ENCODE results near the gene ATXN7L1. TPM values are rescaled to one million over a fixed set of nuclear protein-coding genes. Genes with fewer than 3 reads are reported as not detected.

The ATXN7L1 gene
- total RNA-seq, 2 donors from 2014 or later = 1.7 to 3.2 TPM

DNA sequence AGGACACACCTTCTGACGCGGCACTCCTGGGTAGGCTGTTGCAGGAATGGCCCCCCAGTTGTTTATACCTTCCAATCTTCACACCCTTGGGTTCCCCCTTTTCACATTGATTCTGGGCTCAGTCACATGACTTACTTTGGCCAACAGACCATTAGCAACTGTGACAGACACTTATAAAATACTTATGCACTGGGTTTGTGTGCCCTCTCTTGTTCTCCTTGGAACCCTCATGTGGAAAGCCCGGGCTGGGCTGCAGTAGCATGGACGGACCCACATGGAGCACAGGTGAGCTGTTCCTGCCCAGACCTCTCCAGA lies 69.0 kb downstream of the ATXN7L1 start:
- H3K27me3 ChIP-seq = no peaks in the 10 kb centered on the region
- H3K27ac ChIP-seq = no peak overlapping the region
- H3K36me3 ChIP-seq = no peaks in the 10 kb centered on the region
- TF ChIP-seq, protein P1, sequence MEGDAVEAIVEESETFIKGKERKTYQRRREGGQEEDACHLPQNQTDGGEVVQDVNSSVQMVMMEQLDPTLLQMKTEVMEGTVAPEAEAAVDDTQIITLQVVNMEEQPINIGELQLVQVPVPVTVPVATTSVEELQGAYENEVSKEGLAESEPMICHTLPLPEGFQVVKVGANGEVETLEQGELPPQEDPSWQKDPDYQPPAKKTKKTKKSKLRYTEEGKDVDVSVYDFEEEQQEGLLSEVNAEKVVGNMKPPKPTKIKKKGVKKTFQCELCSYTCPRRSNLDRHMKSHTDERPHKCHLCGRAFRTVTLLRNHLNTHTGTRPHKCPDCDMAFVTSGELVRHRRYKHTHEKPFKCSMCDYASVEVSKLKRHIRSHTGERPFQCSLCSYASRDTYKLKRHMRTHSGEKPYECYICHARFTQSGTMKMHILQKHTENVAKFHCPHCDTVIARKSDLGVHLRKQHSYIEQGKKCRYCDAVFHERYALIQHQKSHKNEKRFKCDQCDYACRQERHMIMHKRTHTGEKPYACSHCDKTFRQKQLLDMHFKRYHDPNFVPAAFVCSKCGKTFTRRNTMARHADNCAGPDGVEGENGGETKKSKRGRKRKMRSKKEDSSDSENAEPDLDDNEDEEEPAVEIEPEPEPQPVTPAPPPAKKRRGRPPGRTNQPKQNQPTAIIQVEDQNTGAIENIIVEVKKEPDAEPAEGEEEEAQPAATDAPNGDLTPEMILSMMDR (IDR thresholded peaks at IDR 0.05) = no peak
- no peaks in the 10 kb centered on the region for H3K4me1 ChIP-seq
- DNase-seq (ENCODE audit: low spot score) = no peak
- H3K9me3 ChIP-seq = no peaks in the 10 kb centered on the region
- no peak overlapping the region for H3K4me3 ChIP-seq

DNA sequence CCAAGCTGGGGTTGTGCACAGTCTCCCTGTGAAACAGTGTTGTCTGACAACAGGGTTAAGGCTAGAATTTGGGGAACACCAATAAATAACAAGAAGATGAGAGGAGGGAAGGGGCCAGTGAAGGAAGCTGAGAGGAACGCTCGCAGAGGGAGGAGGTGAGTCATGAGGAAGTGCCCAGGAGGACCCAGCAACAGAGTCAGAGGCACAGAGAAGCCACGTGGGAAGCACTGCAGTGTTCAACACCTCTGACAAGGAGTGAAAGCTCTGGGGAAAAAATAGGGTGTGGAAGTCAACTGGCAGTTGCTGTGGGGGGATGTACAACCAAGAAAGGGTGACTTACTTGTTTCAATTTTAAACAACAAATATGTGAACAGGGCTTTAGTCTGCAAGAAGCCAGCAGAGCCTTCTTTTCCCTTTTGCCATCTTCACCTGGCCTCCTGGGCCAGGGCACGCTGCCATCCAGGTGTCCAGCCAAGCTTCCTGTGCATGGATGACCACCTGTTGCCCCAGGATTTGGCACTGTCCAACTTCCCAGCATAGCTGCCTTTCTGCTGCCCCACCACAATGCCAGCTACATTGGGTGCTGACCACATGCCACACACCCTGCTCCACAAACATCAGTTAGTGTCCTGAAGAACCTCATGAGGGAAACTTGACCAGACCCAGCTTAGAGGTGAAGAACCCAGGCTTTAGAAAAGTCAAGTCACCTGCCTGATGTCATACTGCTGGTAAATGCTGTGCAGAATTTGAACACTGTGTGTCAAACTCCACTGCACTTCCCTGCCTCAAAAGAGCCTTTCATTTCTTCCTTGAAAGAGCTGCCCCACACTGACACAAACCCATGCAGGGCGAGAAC lies 69.6 kb downstream of the ATXN7L1 start:
- Histone ChIP-seq H3K27ac (no peak overlapping the region), H3K9me3 (no peaks in the 10 kb centered on the region), H3K4me1 (no peaks in the 10 kb centered on the region), H3K27me3 (no peaks in the 10 kb centered on the region), H3K4me3 (no peak overlapping the region), H3K36me3 (no peaks in the 10 kb centered on the region)
- no peak for DNase-seq (ENCODE audit: low spot score)
- TF ChIP-seq, protein P1 (IDR thresholded peaks at IDR 0.05) = no peak

DNA sequence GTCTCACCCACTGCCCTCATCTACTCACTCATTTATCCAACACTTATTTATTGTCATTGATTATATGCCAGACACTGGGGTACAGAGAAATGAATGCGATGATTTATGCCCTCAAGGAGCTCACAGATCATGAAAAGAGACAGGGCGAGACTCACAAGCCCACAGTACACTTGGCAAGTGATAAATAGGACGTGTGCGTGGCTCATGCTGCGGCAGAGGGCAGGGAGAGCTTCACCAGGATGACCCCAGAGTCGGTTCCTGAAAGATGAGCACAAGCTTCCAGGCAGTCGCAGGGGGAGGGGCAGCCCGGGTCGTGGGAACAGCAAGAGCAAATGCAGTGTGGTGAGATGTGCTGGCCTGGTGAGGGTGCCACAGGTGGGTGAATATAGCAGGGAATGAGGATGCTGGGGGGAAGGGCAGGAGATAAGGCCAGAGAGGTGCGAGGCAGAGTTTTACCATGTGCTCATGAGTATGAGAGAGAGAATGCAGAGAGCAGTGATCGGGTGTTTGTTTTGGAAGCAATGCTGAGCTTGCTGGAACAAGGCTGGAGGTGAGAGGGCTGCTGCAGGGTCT lies 70.9 kb downstream of the ATXN7L1 start:
- no peak overlapping the region for H3K4me3 ChIP-seq
- peaks cover 0 to under 1% of the 10 kb centered on the region in 2 donors for H3K4me1 ChIP-seq
- no peak overlapping the region for H3K27ac ChIP-seq
- TF ChIP-seq, protein P1 (IDR thresholded peaks at IDR 0.05) = no peak
- no peaks in the 10 kb centered on the region for H3K36me3 ChIP-seq
- no peak for DNase-seq (ENCODE audit: low spot score)
- H3K27me3 ChIP-seq = no peaks in the 10 kb centered on the region
- no peaks in the 10 kb centered on the region for H3K9me3 ChIP-seq

DNA sequence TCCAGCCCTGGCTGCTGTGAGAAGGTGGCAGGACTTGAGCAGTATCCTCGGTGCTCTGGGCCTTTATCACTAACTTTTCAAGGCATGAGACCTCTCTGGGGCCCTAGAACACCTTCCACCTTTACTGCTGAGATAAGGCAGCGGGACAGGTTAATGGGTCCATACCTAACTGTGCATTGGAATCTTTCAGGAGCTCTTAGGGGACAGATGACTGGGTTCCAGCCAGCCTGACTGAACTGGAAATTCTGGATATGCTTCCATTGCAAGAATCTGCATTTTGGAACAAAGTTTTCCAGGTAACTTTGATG lies 73.0 kb downstream of the ATXN7L1 start:
- TF ChIP-seq, protein P1 (IDR thresholded peaks at IDR 0.05) = no peak
- no peak for DNase-seq (ENCODE audit: low spot score)
- no peak overlapping the region for H3K4me3 ChIP-seq
- no peak overlapping the region for H3K27ac ChIP-seq
- peaks cover 0 to 9% of the 10 kb centered on the region in 2 donors for H3K4me1 ChIP-seq
- H3K27me3 ChIP-seq = no peaks in the 10 kb centered on the region
- no peaks in the 10 kb centered on the region for H3K9me3 ChIP-seq
- no peaks in the 10 kb centered on the region for H3K36me3 ChIP-seq

DNA sequence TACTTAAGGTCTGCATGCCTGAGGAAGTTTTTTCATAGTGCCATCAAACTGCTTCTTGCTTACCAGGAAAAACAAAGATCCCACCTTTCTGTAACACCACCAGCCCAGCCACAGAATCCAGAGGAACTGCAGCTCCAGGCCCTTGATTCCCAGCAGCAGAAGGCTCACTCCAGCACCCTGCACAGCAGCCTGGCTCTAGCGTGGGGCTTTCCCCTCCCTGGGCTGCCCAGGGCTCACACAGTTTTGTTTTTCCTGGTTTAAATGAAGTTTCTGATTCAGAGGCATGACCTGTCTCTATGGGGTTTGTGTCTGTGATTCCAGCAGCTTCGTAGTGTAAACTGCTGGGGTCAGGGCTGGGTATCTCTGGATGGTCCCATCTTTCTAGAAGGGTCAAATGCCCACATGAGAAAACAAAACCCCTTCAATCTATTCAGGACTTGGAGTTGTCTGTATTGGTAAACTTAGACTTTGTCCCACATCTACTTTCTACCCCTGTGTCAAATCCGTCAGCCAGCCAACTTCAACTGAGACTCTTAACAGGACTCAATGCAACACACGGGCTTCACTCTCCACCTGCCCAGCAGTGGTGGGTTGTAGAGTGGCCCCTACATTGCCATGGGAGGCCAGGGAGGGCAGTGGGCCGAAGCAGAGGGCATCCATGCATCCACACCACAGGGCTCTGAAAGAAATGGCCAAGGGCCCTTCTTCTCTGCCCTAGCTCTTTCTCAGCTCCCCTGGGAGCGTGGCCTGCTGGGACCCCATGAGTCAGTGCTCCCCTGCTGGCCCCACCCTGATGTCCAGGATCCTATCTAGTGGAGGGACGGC lies 73.6 kb downstream of the ATXN7L1 start:
- H3K4me3 ChIP-seq = no peak overlapping the region
- peaks cover 0 to 9% of the 10 kb centered on the region in 2 donors for H3K4me1 ChIP-seq
- DNase-seq (ENCODE audit: low spot score) = no peak
- no peak overlapping the region for H3K27ac ChIP-seq
- H3K27me3 ChIP-seq = no peaks in the 10 kb centered on the region
- TF ChIP-seq, protein P1 (IDR thresholded peaks at IDR 0.05) = no peak
- H3K36me3 ChIP-seq = no peaks in the 10 kb centered on the region
- no peaks in the 10 kb centered on the region for H3K9me3 ChIP-seq

Data from right atrium auricular region (tissue), 2 donors.